SK-N-SH (cell line): ENCODE data around the gene SUPT4H1.

Experiments used
- CTCF ChIP-seq: fragments of 200-600 bp; sonication (generic); IDR thresholded peaks from 2 replicates; pipeline ENCODE4 v1.6.1; 2017; ENCODE audit warnings: antibody characterized with exemption, mild to moderate bottlenecking, moderate library complexity
- EP300 ChIP-seq, 2 experiments: IDR thresholded peaks; 2 replicates each; pipeline versions ENCODE4 v1.4.0 to v1.6.1; 2012; ENCODE audit warnings: borderline replicate concordance in 1 of 2, low read depth in 1 of 2, low read length in 1 of 2
- JUND ChIP-seq: IDR thresholded peaks from 2 replicates; pipeline ENCODE4 v1.4.0; 2012
- POLR2AphosphoS5 ChIP-seq: IDR thresholded peaks from 2 replicates; pipeline ENCODE4 v1.6.1; 2012; ENCODE audit warnings: low read depth, low read length
- SIN3A ChIP-seq: IDR thresholded peaks from 2 replicates; pipeline ENCODE4 v1.6.1; 2012; ENCODE audit warnings: low read depth, mild to moderate bottlenecking, low read length, moderate library complexity, borderline replicate concordance
- USF2 ChIP-seq: fragments of 150-350 bp; IDR thresholded peaks from 2 replicates; pipeline ENCODE4 v1.6.1; 2017; ENCODE audit warnings: antibody characterized with exemption, low read length, low read depth, borderline replicate concordance

GRCh38 chr17:58308173-58308984, 43.6 kb downstream of the SUPT4H1 start:
- peak; percentile 25; the same call in 1 of the 2 replicates for TF ChIP-seq CTCF
- TF ChIP-seq USF2, result no peak
- TF ChIP-seq EP300 (IDR thresholded peaks at IDR 0.05; ENCODE audit: borderline replicate concordance in 1 of 2, low read depth in 1 of 2, low read length in 1 of 2), result no peak
- no peak for TF ChIP-seq JUND
- TF ChIP-seq POLR2AphosphoS5, result no peak
- TF ChIP-seq SIN3A, result no peak
